NCI-H2081 treated with DMSO at 0.1 percent for 48 hours (cell line): ENCODE data around the gene ZNF74.
"Not testable (repeated sequence)": the region's sequence is repeated elsewhere in the genome, so short reads cannot be mapped to it uniquely, and the experiment has no call there.

Experiments
- DNase-seq: peaks from one replicate; lab custom pipeline; 2025; lab: John Stamatoyannopoulos, UW

Gene ZNF74

DNA sequence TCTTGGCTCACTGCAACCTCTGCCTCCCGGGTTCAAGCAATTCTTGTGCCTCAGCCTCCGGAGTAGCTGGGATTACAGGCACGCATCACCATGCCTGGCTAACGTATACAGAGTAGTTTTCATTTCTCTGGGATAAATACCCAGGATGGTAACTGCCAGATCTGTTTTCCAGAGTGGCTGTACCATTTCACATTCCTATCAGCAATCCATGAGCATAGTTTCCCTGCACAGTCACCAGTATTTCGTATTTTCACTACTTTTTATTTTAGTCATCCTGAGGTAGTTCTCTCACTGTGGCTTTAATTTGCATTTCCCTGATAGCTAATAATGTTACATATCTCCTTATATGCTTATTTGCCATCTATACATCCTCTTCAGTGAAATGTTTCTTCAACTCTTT, 54.7 kb downstream of the ZNF74 start:
- no peak for DNase-seq

DNA sequence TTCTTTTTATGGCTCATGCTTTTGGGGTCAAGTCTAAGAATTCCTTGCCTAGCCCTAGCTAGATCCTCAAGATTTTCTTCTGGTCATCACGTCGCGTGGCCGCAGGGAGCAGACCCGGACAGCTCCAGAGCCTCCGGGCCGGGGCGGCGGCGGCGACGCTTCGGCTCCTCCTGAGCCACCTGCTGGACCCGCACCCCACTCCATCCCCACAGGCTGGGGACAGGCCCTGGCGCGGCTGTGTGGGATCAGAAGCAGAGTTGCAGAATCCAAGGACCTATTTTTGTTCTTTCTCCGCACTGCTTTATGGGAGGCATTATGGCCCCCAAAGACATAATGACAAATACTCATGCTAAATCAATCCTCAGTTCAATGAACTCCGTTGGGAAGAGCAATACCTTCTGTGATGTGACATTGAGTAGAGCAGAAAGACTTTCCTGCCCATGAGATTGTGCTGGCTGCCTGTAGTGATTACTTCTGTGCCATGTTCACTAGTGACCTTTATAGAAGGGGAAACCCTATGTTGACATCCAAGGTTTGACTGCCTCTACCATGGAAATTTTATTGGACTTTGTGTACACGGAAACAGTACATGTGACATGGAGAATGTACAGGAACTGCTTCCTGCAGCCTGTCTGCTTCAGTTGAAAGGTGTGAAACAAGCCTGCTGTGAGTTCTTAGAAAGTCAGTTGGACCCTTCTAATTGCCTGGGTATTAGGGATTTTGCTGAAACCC, 56.0 kb downstream of the ZNF74 start:
- DNase-seq = no peak

GRCh38 chr22:20450551-20450906, 56.6 kb downstream of the ZNF74 start:
- no peak for DNase-seq

GRCh38 chr22:20451129-20451778, 57.3 kb downstream of the ZNF74 start:
- not testable (repeated sequence) for DNase-seq

DNA sequence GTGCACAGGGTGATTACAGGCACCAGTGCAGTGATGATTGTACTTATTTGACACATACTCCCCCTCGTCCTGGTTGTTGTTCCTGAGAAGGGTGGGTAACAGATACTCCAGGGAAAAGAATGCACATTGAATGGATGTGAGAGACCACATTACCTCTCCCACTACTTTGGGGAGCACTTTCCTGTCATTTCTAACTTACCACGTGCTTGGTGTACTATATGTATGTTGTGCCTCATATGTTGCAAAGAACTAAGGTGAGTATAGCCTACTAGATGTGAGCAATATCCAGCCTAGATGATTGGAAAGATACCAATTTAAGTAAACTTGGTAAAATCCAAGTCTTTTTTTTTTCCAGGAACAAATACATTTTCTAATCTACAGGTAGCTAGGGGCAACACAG, 58.0 kb downstream of the ZNF74 start:
- no peak for DNase-seq

DNA sequence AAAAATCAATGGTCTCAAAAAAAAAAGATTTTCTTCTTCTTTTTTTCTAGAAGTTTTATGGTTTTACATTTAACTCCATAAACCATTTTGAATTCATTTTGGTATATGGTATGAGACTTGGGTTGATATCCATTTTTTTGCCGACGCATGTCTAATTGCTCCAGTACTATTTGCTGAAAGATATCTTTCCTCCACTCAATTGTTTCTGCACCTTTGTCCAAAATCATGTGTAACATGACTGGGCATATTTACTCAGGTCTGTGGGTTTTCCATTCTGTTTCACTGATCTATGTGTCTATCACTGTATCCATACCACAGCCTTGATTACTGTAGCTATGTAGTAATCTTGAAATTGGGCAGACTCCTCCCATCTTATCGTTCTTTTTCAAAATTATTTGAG, 59.3 kb downstream of the ZNF74 start:
- DNase-seq = no peak

DNA sequence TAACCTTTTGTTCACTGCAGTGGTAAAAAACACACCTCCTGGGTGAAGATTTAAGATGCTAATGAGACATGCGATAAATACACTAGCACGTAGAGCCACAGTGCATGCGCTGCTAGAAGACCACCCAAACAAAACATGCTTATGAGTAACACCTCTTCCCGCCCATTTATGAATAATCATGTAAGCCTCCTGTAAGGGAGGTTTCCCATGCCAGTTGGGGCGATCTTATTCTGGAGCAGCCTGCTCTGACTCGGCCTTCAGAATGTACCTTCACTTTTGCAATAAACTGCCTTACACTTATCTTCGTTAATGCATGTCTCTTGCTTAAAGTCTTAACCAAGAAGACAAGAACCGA, 61.7 kb downstream of the ZNF74 start:
- DNase-seq = no peak

DNA sequence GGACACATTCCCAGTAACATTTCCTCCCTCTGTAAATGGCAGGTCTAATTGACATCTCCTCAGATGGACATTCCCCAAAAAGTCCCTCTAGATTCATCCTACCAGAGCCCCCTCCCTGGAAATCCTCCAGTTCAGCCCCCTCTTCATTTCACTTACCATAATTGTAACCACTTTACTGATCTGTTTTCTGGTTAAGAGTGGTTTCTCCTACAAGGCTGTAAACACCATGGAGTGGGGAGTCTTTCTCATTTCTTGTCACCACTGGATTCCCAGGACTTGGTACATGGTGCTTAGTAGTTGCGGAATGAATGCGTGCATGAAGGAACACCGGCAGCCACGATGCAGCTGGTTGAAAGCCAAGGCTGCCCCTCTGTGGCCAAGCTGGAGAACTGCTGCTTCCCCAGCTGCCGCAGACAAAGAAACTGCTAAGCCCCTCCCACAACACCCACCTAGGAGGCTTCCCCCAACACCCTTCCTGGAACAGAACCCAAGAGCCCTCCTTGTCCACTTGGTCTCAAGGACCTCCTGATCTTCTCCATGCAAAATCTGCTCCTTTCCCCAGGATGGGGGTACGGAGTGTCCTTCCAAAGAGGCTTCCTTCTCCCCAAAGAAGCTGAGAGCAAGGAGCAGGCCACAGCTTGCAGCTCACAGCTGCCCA, 62.2 kb downstream of the ZNF74 start:
- DNase-seq = no peak

DNA sequence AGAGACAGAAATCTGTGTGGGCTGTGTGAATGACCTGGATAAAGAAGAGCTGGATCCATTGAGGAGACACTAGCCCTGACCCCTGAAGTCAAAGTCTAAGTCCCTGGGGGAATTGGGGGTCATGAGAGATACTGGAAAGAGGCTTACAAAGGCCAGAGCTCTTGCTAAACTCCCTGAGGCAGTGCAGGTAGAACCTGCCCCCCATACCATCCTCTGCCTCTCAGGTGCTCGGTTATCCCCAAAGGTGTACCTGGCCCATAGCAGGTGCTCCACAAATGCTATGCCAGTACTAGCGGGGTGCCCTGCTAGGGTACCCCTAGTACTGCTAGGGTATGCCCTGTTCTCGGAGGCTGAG, 62.7 kb downstream of the ZNF74 start:
- DNase-seq = no peak

GRCh38 chr22:20457506-20458240, 63.7 kb downstream of the ZNF74 start:
- no peak for DNase-seq
